Fibroblast of lung (primary cell): ENCODE data around the gene LILRB5. TPM values are rescaled to one million over a fixed set of nuclear protein-coding genes. Genes with fewer than 3 reads are reported as not detected.
"Not testable (repeated sequence)": the region's sequence is repeated elsewhere in the genome, so short reads cannot be mapped to it uniquely, and the experiment has no call there.

Experiments
- DNase-seq, 2 donors: peaks; one replicate each; pipeline versions ENCODE4 v3.0.0 to v3.0.0-alpha.2; 2010; ENCODE audit warnings: low read depth in 2 of 2
- H2AFZ ChIP-seq: 2 replicates; pipeline ENCODE4 v1.5.1; 2012; ENCODE audit warnings: low read length, control low read depth, inconsistent platforms
- H3K27ac ChIP-seq: 2 replicates; pipeline ENCODE4 v1.5.1; 2011; ENCODE audit warnings: low read length, control low read depth; ENCODE audit not compliant: insufficient read depth
- H3K27me3 ChIP-seq: 2 replicates; pipeline ENCODE4 v1.5.1; 2011; ENCODE audit warnings: mild to moderate bottlenecking, low read length; ENCODE audit not compliant: control insufficient read depth, insufficient read depth
- H3K36me3 ChIP-seq: 2 replicates; pipeline ENCODE4 v1.5.1; 2011; ENCODE audit warnings: low read length; ENCODE audit not compliant: control insufficient read depth, insufficient read depth
- H3K4me1 ChIP-seq: 2 replicates; pipeline ENCODE4 v1.5.1; 2011; ENCODE audit warnings: low read length; ENCODE audit not compliant: control insufficient read depth, insufficient read depth; ENCODE audit errors: extremely low read depth
- H3K4me2 ChIP-seq: 2 replicates; pipeline ENCODE4 v1.5.1; 2011; ENCODE audit warnings: low read length, control low read depth; ENCODE audit not compliant: insufficient read depth; ENCODE audit errors: extremely low read depth
- H3K4me3 ChIP-seq, 4 experiments: fragments of 200-600 bp in 1 of 4; sonication (generic) in 1 of 4; replicated peaks in 1 of 4; 2 replicates each; pipeline ENCODE4 v1.5.1; 2011 to 2016; ENCODE audit warnings: low read length in 4 of 4, low read depth in 3 of 4, mild to moderate bottlenecking in 3 of 4, control low read depth in 2 of 4, inconsistent platforms in 1 of 4, mixed read lengths in 1 of 4; ENCODE audit not compliant: insufficient read depth in 1 of 4; ENCODE audit errors: control extremely low read depth in 1 of 4
- H3K79me2 ChIP-seq: 2 replicates; pipeline ENCODE4 v1.5.1; 2012; ENCODE audit warnings: mild to moderate bottlenecking, low read length, inconsistent platforms; ENCODE audit not compliant: control insufficient read depth, insufficient read depth
- H3K9ac ChIP-seq: 2 replicates; pipeline ENCODE4 v1.5.1; 2011; ENCODE audit warnings: mild to moderate bottlenecking, low read length, control low read depth; ENCODE audit not compliant: insufficient read depth
- H3K9me3 ChIP-seq: 2 replicates; pipeline ENCODE4 v1.5.1; 2012; ENCODE audit warnings: low read depth, low read length; ENCODE audit not compliant: control insufficient read depth, insufficient read depth
- H4K20me1 ChIP-seq: 2 replicates; pipeline ENCODE4 v1.5.1; 2011; ENCODE audit warnings: low read length; ENCODE audit not compliant: control insufficient read depth, insufficient read depth; ENCODE audit errors: extremely low read depth
- EZH2 ChIP-seq: IDR thresholded peaks from 2 replicates; pipeline ENCODE4 v1.5.1; 2012; ENCODE audit warnings: low read length, control low read depth, mild to moderate bottlenecking; ENCODE audit errors: missing control alignments
- polyA plus RNA-seq, 2 donors: library from polyadenylated mRNA; depleted of rRNA in 1 of 2; stranded (reverse) in 1 of 2; unstranded in 1 of 2; fragments of >200 nt; gene quantifications; 2 replicates each; pipeline ENCODE4 v1.2.1, GENCODE V29; 2011 to 2012; ENCODE audit warnings: missing spikeins in 1 of 2
- total RNA-seq: library from RNA; depleted of rRNA; stranded (reverse); fragments of >200 nt; gene quantifications from 2 replicates; pipeline ENCODE4 v1.2.1, GENCODE V29; 2014
- TF ChIP-seq, protein P1 (sequence below), 2 donors: IDR thresholded peaks in 1 of 2; conservative IDR thresholded peaks in 1 of 2; 1 replicate in 1 of 2; 2 replicates in 1 of 2; pipeline ENCODE4 v1.5.1; 2011 to 2012; ENCODE audit warnings: low read length in 2 of 2, control low read depth in 1 of 2, inconsistent platforms in 1 of 2, low read depth in 1 of 2, mild to moderate bottlenecking in 1 of 2

The LILRB5 gene
- total and polyA plus RNA-seq, 2 donors (not counting 1 experiment from before 2014, with no cell fraction given) = not detected

DNA sequence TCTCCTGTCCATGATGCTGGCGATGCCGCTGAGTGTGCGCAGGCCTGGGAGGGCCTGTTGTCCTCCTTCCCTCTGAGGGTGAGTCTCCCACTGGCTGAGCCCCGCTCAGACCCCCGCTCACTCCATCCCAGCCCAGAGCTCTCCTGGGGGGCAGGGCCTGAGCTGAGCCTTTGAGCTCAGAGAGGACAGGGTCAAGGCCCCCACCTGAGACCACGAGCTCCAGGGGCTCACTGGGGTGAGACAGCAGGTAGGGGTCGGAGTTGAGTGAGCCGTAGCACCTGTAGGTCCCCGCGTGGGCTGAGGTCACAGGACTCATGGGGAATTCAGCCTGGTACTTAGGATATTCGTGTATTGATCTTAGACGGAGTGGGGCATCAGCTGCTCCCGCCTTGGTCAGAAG, 21.0 kb upstream of the LILRB5 start:
- H3K9ac ChIP-seq, H3K9me3 ChIP-seq, H4K20me1 ChIP-seq, H3K27ac ChIP-seq, H3K36me3 ChIP-seq, H3K4me3 ChIP-seq, DNase-seq, H3K4me1 ChIP-seq, H2AFZ ChIP-seq, H3K4me2 ChIP-seq, H3K27me3 ChIP-seq, H3K79me2 ChIP-seq: not testable (repeated sequence)

DNA sequence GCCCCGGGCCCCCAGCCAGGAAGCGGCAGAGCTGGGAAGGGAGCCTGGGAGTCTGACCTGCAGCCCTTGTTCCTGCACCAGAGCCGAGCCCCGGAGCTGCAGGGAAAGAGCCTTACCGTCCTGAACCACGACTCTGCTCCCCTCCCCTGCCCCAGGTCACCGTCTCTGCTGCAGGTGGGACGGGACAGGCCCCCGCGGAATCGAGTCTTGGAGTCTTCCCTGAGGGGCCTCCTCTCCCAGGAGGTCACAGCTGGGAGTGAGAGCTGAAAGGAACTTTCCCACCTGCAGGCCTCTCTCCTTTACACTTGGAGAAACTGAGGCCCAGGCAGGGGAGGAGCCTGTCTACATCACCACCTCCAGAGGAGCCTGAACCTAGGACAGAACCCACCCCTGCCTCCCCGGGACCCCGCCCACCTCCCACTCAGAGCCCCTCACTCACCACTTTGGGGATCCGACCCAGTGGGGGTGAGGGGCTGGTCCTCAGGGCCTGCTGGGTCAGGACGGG, 20.1 kb upstream of the LILRB5 start:
- H3K27ac ChIP-seq, H3K9ac ChIP-seq, H3K27me3 ChIP-seq, H2AFZ ChIP-seq, H3K4me2 ChIP-seq, H4K20me1 ChIP-seq, H3K9me3 ChIP-seq, H3K36me3 ChIP-seq, H3K79me2 ChIP-seq, H3K4me3 ChIP-seq, H3K4me1 ChIP-seq, DNase-seq: not testable (repeated sequence)

DNA sequence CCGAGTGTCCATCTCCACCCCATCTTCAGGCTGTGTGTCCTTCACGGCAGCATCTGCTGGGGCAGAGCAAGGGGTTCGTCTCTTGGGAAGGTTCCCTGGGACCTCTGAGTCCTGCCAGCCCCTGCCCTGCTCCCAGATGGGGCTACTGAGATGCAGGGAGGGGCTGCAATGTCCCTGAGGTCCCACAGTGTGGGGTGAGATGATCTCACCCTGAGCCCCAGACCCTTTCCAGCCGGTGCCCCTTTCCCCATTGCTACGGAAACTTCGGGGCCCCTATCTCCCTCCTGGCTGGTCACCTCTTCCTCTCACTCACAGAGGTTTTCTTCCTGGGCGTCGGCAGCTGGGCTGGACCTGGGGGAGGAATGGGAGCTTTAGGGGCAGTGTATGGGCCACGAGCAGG, 18.9 kb upstream of the LILRB5 start:
- no peaks in the 10 kb centered on the region for H3K4me1 ChIP-seq
- no peak overlapping the region for H3K4me2 ChIP-seq
- no peak for TF ChIP-seq EZH2
- TF ChIP-seq, protein P1, sequence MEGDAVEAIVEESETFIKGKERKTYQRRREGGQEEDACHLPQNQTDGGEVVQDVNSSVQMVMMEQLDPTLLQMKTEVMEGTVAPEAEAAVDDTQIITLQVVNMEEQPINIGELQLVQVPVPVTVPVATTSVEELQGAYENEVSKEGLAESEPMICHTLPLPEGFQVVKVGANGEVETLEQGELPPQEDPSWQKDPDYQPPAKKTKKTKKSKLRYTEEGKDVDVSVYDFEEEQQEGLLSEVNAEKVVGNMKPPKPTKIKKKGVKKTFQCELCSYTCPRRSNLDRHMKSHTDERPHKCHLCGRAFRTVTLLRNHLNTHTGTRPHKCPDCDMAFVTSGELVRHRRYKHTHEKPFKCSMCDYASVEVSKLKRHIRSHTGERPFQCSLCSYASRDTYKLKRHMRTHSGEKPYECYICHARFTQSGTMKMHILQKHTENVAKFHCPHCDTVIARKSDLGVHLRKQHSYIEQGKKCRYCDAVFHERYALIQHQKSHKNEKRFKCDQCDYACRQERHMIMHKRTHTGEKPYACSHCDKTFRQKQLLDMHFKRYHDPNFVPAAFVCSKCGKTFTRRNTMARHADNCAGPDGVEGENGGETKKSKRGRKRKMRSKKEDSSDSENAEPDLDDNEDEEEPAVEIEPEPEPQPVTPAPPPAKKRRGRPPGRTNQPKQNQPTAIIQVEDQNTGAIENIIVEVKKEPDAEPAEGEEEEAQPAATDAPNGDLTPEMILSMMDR (conservative IDR thresholded peaks at IDR 0.05 in 1 of 2, IDR thresholded peaks at IDR 0.05 in 1 of 2; ENCODE audit: low read depth in 1 of 2, low read length in 2 of 2) = no peak
- H3K27ac ChIP-seq = no peak overlapping the region
- no peak overlapping the region for H3K4me3 ChIP-seq
- H3K9ac ChIP-seq = no peak overlapping the region
- H3K79me2 ChIP-seq = no peaks in the 10 kb centered on the region
- H4K20me1 ChIP-seq = no peaks in the 10 kb centered on the region
- no peak for DNase-seq
- H2AFZ ChIP-seq = no peak overlapping the region
- H3K9me3 ChIP-seq = no peaks in the 10 kb centered on the region
- no peaks in the 10 kb centered on the region for H3K27me3 ChIP-seq
- H3K36me3 ChIP-seq = no peaks in the 10 kb centered on the region

DNA sequence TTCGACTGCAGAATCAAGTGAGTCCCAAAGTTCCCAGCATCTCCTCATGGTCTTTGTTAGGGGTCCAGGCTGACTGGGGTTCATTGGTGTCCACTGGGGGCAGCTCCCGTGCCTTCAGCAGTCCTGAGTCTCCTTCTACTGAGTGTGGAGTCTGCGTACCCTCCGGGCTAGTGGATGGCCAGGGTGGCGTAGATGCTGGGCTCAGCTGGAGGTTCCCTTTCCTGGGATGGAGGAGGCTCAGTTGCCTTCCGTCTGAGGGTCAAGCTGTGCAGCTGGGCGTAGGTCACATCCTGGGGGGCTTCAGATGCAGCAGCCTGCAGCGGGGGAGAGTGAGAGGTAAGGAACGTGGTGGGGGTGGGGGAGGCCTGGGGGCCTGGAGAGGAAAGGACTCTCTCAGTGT, 17.4 kb upstream of the LILRB5 start:
- H3K9ac ChIP-seq, H3K9me3 ChIP-seq, H3K27me3 ChIP-seq, DNase-seq, H3K4me3 ChIP-seq, H3K79me2 ChIP-seq, H3K4me1 ChIP-seq, H3K27ac ChIP-seq, H4K20me1 ChIP-seq, H3K4me2 ChIP-seq, H3K36me3 ChIP-seq, H2AFZ ChIP-seq: not testable (repeated sequence)
